ENCODE results near the gene UBC.

The UBC gene

GRCh38 chr12:124946447-124946793 is 32.0 kb upstream of the UBC start:
- no peak for DNase-seq (ENCODE audit: low spot score)
- in situ Hi-C loops (cut with MboI; ENCODE audit: low sequenced_read_pairs, unreplicated experiment), result no loop called here
- TF ChIP-seq, protein P1, sequence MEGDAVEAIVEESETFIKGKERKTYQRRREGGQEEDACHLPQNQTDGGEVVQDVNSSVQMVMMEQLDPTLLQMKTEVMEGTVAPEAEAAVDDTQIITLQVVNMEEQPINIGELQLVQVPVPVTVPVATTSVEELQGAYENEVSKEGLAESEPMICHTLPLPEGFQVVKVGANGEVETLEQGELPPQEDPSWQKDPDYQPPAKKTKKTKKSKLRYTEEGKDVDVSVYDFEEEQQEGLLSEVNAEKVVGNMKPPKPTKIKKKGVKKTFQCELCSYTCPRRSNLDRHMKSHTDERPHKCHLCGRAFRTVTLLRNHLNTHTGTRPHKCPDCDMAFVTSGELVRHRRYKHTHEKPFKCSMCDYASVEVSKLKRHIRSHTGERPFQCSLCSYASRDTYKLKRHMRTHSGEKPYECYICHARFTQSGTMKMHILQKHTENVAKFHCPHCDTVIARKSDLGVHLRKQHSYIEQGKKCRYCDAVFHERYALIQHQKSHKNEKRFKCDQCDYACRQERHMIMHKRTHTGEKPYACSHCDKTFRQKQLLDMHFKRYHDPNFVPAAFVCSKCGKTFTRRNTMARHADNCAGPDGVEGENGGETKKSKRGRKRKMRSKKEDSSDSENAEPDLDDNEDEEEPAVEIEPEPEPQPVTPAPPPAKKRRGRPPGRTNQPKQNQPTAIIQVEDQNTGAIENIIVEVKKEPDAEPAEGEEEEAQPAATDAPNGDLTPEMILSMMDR (IDR thresholded peaks at IDR 0.05; ENCODE audit: borderline replicate concordance, control extremely low read depth, extremely low read depth, insufficient read depth, missing control alignments), result no peak

- TF ChIP-seq, protein P1 (IDR thresholded peaks at IDR 0.05; ENCODE audit: borderline replicate concordance, control extremely low read depth, extremely low read depth, insufficient read depth, missing control alignments), result no peak
- no peak for DNase-seq (ENCODE audit: low spot score)
- in situ Hi-C loops (cut with MboI; ENCODE audit: low sequenced_read_pairs, unreplicated experiment), result no loop called here
Observed at GRCh38 chr12:124941170-124941527, 26.7 kb upstream of the UBC start.

- in situ Hi-C loops (cut with MboI; ENCODE audit: low sequenced_read_pairs, unreplicated experiment), result no loop called here
- TF ChIP-seq, protein P1 (IDR thresholded peaks at IDR 0.05; ENCODE audit: borderline replicate concordance, control extremely low read depth, extremely low read depth, insufficient read depth, missing control alignments), result peak; percentile 87
- DNase-seq (ENCODE audit: low spot score), result peak; percentile 78
Observed at GRCh38 chr12:124940393-124941169, 26.1 kb upstream of the UBC start.

GRCh38 chr12:124940143-124940392 is 25.6 kb upstream of the UBC start:
- DNase-seq (ENCODE audit: low spot score), result no peak
- TF ChIP-seq, protein P1 (IDR thresholded peaks at IDR 0.05; ENCODE audit: borderline replicate concordance, control extremely low read depth, extremely low read depth, insufficient read depth, missing control alignments), result no peak
- in situ Hi-C loops (cut with MboI; ENCODE audit: low sequenced_read_pairs, unreplicated experiment), result no loop called here

DNA sequence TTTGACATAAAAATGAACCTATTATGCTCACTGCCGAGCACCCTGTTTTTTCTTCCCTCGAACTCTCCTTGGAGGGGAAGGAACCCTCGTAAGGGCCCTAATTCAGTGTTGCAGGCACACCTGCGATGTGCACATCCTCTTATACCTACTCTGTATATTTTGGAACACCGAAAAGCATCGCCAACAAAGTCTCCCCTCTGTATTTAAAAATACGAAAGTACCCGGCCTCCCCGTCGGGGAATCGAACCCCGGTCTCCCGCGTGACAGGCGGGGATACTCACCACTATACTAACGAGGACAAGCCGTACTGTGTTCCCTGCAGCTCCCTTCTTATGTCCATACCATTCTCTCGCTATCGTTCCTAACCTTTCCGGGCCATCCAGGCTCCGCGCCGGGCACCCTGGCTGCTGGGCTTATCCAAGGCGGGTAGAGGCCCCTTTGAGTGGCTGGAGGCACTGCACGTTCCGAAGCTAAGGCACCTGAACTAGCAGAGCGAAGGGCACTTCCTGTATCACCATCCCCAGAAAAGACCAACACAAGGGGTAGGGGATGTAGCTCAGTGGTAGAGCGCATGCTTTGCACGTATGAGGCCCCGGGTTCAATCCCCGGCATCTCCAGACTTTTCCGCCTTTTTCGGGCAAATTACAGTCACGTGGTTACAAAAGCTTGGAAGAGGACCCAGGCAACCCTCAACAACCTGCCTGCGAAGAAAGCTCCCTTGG is 25.1 kb upstream of the UBC start:
- in situ Hi-C loops (cut with MboI; ENCODE audit: low sequenced_read_pairs, unreplicated experiment), result no loop called here
- TF ChIP-seq, protein P1 (IDR thresholded peaks at IDR 0.05; ENCODE audit: borderline replicate concordance, control extremely low read depth, extremely low read depth, insufficient read depth, missing control alignments), result no peak
- DNase-seq (ENCODE audit: low spot score), result peak; percentile 61

DNA sequence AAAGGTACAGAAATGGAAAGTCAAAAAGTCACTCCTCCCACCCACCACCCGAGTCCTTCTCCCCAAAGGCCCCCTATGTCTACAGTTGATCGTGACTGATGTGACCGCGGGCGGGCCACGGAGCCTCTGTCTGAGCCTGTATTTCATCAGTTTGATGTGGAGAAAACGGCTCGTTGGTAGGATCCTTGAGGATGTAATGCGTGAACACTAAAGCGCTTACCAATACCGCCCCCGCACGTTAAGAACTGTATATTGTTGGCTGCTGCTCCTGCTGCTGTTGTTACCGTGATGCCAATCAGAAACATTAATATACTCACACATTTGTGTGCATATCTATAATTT is 24.6 kb upstream of the UBC start:
- in situ Hi-C loops (cut with MboI; ENCODE audit: low sequenced_read_pairs, unreplicated experiment), result no loop called here
- DNase-seq (ENCODE audit: low spot score), result peak; percentile 26
- TF ChIP-seq, protein P1 (IDR thresholded peaks at IDR 0.05; ENCODE audit: borderline replicate concordance, control extremely low read depth, extremely low read depth, insufficient read depth, missing control alignments), result peak; percentile 34
